AG09319 (cell line): Measurements from ENCODE around the gene GDF7.

Source experiments
- DNase-seq: peaks from one replicate; pipeline ENCODE4 v3.0.0-alpha.2; 2010; ENCODE audit warnings: low read depth; ENCODE audit errors: extremely low read depth
- TF ChIP-seq, protein P1 (sequence below): IDR thresholded peaks from 2 replicates; pipeline ENCODE4 v1.5.1; 2011; ENCODE audit warnings: low read depth, mild to moderate bottlenecking, inconsistent platforms, low read length, moderate library complexity

Gene GDF7

DNA sequence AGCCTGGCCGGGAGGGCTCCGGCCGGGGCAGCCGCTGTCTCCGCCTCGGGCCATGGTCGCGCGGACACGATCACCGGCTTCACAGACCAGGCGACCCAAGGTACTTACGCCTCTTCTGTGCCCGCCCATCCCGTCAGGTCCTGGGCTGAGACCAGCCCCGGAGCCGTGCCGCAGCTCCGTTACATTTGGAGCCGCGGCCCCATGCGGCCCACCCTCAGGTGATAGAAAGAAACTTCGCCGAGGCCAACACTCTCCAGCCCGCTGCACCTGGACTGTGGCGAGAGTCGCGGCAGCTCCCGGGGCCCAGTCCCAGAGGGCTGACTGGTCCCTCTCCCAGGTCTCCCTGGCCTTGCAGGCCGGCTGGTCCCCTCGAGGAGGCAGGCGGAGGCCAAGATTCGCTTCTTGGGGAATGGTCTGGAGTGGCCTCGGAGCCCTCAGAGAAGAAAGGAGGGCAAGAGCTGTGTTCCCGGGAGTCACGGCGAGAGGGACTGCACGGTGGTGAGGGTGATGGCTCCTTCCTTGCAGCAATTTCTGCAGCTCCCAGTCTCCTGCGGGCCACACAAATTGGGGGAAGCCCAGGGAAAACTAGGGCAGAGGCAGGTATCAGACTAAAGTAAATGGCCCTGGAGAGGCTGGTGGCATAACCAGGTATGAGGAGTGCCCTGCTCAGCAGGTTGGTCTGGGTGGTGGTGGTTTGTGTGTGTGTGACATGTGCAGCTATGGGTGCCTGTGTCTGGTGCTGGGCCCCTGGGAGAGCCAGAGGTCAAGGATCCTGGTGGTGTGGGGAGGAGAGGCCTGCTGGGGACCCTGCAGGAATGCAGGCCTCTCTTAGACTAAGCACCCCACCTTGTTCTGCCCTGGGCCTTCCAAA is 822 bp downstream of the GDF7 start:
- DNase-seq = no peak
- TF ChIP-seq, protein P1, sequence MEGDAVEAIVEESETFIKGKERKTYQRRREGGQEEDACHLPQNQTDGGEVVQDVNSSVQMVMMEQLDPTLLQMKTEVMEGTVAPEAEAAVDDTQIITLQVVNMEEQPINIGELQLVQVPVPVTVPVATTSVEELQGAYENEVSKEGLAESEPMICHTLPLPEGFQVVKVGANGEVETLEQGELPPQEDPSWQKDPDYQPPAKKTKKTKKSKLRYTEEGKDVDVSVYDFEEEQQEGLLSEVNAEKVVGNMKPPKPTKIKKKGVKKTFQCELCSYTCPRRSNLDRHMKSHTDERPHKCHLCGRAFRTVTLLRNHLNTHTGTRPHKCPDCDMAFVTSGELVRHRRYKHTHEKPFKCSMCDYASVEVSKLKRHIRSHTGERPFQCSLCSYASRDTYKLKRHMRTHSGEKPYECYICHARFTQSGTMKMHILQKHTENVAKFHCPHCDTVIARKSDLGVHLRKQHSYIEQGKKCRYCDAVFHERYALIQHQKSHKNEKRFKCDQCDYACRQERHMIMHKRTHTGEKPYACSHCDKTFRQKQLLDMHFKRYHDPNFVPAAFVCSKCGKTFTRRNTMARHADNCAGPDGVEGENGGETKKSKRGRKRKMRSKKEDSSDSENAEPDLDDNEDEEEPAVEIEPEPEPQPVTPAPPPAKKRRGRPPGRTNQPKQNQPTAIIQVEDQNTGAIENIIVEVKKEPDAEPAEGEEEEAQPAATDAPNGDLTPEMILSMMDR = no peak

DNA sequence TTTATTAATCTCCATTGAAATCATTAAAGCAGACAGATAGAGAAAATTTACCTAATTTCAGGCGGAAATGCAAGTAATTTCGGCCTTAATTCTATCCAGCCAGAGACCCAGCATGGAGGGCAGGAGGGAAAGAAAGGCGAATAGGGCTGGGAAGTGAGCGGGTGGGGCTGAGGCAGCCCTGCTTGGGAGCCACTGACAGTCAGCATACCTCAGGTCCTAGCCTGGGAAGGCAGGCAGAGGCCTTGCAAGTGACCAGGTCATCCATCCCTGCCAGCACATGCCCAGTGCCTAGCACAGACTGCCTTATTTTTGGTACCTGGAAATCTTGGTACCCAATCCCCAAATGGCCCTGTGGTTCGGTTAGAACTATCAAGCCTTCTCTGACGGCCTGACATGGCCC is 1.5 kb downstream of the GDF7 start:
- DNase-seq = no peak
- TF ChIP-seq, protein P1 = no peak

DNA sequence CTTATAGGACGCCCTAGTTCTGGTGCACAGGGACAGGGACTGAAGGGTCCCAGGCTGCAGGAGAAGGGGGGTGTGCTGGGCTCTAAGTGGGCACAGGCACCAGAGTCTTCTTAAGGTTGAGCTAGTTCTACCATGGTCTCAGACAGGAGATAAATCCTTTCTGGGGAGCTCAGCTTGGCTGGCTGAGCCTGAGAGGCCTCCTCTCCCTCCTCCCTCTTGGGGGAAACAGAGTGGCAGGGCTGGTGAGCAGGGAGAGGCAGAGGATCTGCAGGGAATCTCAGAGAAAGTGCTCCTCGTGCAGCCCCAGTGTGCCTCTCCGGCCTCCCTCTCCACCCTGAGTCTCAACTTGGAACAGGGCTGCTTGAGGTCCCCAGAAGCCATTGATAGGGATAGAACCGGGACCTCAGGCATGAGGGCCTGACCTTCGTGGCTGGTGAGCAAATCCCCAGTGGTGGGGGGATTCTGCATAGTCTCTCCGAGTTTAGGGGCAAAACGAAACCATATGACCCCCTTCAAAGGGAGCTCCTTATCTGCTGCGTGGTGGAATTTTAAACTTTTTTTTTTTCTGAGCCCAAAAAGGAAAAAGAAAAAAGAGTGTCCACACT is 2.0 kb downstream of the GDF7 start:
- no peak for DNase-seq
- TF ChIP-seq, protein P1 = no peak

DNA sequence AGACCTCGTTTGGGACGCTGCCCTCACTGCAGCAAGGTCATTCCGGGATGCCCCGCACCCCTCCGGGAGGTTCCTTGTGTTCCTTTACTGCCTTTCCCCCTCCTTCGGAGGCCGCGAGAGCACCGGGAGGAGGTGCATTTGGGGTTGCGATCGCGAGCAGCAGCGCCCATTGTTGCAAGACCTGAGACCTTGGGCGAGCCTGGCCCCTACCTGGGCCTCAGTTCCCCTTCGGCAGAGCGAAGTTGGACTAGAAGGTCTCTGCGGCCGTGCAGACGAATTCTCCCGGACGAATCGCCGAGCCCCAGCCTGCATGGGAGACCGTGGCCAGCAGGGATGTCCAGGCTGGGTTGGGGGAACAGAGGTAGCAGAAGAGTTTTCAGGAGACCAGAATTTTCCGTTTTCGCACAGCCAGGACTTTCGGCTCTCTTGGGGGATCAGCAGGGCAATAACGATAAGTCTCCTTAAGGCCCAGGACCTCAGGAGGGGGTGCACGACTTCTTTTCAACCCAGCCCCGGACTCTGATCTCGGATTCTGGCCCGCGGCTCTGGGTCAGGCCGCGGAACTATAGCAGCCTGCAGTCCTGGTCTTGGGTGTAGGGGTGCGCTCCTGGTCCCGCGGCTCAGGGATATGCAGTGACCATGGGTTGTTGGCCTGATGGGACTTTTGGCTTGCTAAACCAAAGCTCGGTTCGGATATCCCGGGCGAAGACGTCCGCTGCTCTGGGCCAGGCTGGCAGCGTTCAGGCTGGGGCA is 2.8 kb downstream of the GDF7 start:
- DNase-seq = no peak
- TF ChIP-seq, protein P1 = no peak

DNA sequence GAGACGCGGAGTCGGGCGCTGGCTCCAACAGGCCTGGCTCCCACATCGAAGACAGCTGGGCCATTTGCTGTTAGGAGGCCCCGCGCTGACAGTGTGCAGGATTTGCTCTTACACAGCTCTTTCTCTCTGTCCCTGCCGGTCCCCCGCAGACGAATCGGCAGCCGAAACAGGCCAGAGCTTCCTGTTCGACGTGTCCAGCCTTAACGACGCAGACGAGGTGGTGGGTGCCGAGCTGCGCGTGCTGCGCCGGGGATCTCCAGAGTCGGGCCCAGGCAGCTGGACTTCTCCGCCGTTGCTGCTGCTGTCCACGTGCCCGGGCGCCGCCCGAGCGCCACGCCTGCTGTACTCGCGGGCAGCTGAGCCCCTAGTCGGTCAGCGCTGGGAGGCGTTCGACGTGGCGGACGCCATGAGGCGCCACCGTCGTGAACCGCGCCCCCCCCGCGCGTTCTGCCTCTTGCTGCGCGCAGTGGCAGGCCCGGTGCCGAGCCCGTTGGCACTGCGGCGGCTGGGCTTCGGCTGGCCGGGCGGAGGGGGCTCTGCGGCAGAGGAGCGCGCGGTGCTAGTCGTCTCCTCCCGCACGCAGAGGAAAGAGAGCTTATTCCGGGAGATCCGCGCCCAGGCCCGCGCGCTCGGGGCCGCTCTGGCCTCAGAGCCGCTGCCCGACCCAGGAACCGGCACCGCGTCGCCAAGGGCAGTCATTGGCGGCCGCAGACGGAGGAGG is 3.5 kb downstream of the GDF7 start:
- TF ChIP-seq, protein P1 = no peak
- DNase-seq = no peak

DNA sequence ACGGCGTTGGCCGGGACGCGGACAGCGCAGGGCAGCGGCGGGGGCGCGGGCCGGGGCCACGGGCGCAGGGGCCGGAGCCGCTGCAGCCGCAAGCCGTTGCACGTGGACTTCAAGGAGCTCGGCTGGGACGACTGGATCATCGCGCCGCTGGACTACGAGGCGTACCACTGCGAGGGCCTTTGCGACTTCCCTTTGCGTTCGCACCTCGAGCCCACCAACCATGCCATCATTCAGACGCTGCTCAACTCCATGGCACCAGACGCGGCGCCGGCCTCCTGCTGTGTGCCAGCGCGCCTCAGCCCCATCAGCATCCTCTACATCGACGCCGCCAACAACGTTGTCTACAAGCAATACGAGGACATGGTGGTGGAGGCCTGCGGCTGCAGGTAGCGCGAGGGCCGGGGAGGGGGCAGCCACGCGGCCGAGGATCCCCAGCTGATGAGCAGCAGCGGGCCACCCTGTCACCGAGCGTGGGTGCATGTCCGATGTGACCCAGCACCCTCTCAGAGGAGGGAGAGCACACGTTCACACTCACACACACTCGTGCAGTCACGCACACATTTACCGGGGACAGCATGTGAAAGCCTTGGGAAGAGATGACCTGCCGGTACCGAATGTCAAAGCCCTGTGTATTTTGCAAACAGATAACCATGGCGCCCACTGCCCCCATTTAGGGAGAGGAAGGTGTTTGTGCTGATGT is 4.2 kb downstream of the GDF7 start:
- DNase-seq = no peak
- TF ChIP-seq, protein P1 = no peak
